Lower leg skin (tissue), 3 donors: Measurements from ENCODE around the gene INPP5D.

ENCODE experiments used
- CTCF ChIP-seq, 3 donors: fragments of 450-650 bp; IDR thresholded peaks; one replicate each; pipeline ENCODE4 v1.5.1; 2016; ENCODE audit warnings: antibody characterized with exemption in 3 of 3, mild to moderate bottlenecking in 3 of 3, moderate library complexity in 2 of 3
- POLR2A ChIP-seq, 2 donors: fragments of 450-650 bp; IDR thresholded peaks; one replicate each; pipeline ENCODE4 v1.6.1; 2016 to 2017; ENCODE audit warnings: antibody characterized with exemption in 2 of 2, mild to moderate bottlenecking in 1 of 2, moderate library complexity in 1 of 2

DNA sequence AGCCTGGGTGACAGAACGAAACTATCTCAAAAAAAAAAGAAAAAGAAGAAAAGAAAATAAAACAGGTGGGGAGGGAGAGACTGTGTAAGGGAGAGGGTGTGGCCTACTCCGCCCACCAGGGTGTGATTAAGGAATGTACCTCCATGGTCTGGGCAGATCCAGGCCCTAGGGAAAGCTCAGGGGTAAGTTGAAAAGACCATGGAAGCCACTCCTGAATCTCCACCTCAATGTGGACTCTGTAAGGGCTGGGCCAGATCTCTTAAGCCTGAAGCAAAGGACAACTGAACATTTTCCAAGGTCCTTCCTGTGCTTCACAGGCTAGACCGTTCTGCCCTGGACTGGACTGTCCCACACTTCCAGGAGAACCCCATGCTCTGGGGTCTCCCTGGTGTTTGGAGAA, 181.7 kb downstream of the INPP5D start:
- TF ChIP-seq CTCF (IDR thresholded peaks at IDR 0.05) = no peak
- TF ChIP-seq POLR2A (IDR thresholded peaks at IDR 0.05) = no peak
